Measurements from ENCODE around the gene PIK3R4.

The PIK3R4 gene

GRCh38 chr3:130783629-130784028 is 37.0 kb upstream of the PIK3R4 start:
- H3K4me3 ChIP-seq (ENCODE audit: low read depth, low read length), result no peak overlapping the region
- no peak for TF ChIP-seq CTCF (IDR thresholded peaks at IDR 0.05; ENCODE audit: insufficient read depth, low read depth, low read length, missing control alignments)
- DNase-seq (ENCODE audit: low read depth), result no peak

GRCh38 chr3:130779486-130779885 is 32.9 kb upstream of the PIK3R4 start:
- H3K4me3 ChIP-seq (ENCODE audit: low read depth, low read length), result no peak overlapping the region
- DNase-seq (ENCODE audit: low read depth), result peak; percentile 27

DNA sequence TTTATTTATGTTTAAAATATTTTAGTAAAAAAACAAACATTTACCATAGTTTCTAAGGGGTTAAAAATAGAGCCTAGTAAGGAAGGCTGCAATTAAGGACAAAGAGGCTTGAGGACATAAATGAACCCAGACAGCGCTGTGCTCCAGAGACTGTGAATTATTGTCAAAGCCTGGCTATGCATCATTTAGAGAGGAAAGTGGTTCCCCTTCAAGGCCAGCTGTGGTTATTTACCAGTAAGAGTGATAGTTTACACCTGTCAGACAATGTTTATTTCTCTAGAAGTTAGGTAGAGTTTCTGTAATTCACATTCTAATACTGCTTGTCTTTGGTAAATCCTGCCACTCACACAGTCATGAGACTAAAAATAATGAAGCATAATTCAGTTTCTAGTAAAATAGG is 32.4 kb upstream of the PIK3R4 start:
- DNase-seq (ENCODE audit: low read depth), result peak; percentile 82
- no peak for TF ChIP-seq CTCF (IDR thresholded peaks at IDR 0.05; ENCODE audit: insufficient read depth, low read depth, low read length, missing control alignments)
- H3K4me3 ChIP-seq (ENCODE audit: low read depth, low read length), result no peak overlapping the region

More at GRCh38 chr3:130779486-130779885, 32.9 kb upstream of the PIK3R4 start:
- TF ChIP-seq CTCF (IDR thresholded peaks at IDR 0.05; ENCODE audit: insufficient read depth, low read depth, low read length, missing control alignments), result no peak

GRCh38 chr3:130773366-130773765 is 26.7 kb upstream of the PIK3R4 start:
- no peak overlapping the region for H3K4me3 ChIP-seq (ENCODE audit: low read depth, low read length)
- DNase-seq (ENCODE audit: low read depth), result no peak
- no peak for TF ChIP-seq CTCF (IDR thresholded peaks at IDR 0.05; ENCODE audit: insufficient read depth, low read depth, low read length, missing control alignments)

- H3K4me3 ChIP-seq (ENCODE audit: low read depth, low read length), result no peak overlapping the region
- no peak for TF ChIP-seq CTCF (IDR thresholded peaks at IDR 0.05; ENCODE audit: insufficient read depth, low read depth, low read length, missing control alignments)
- no peak for DNase-seq (ENCODE audit: low read depth)
Measured at GRCh38 chr3:130772129-130772528, 25.5 kb upstream of the PIK3R4 start.

DNA sequence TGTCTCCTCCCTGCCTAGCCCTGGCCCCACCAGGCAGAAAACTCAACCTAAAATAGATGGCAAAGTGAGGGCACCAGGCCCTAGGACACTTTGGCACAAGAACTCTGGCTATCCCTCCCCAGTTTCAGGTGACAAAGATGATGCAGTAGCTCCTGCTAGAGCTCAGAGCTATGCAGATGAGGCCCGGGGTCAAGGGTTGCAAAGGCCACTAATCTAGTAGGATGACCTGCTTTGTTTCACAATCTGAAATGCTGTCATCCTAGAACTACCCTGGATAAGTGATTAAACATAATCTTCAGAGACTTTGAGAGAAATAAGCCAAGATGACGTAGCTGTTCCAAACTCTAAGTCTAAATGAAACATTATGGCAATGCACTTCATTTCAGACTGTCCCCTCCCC is 24.0 kb upstream of the PIK3R4 start:
- TF ChIP-seq CTCF (IDR thresholded peaks at IDR 0.05; ENCODE audit: insufficient read depth, low read depth, low read length, missing control alignments), result no peak
- H3K4me3 ChIP-seq (ENCODE audit: low read depth, low read length), result no peak overlapping the region
- DNase-seq (ENCODE audit: low read depth), result no peak

GRCh38 chr3:130761730-130762311 is 15.2 kb upstream of the PIK3R4 start:
- TF ChIP-seq CTCF (IDR thresholded peaks at IDR 0.05; ENCODE audit: insufficient read depth, low read depth, low read length, missing control alignments), result no peak
- no peak overlapping the region for H3K4me3 ChIP-seq (ENCODE audit: low read depth, low read length)
- DNase-seq (ENCODE audit: low read depth), result peak; percentile 35
